Tibial artery (tissue), 4 donors: ENCODE data around the gene SMYD1.

ENCODE experiments used
- DNase-seq, 2 donors: peaks; one replicate each; pipeline ENCODE4 v3.0.0-alpha.2; 2019
- H3K27ac ChIP-seq, 2 donors: fragments of 200-600 bp; sonication (generic) in 1 of 2; 1 replicate in 1 of 2; 2 replicates in 1 of 2; pipeline ENCODE4 v1.5.1; 2018 to 2019; ENCODE audit warnings: mild to moderate bottlenecking in 1 of 2
- H3K27me3 ChIP-seq, 2 donors: fragments of 200-600 bp; sonication (generic) in 1 of 2; one replicate each; pipeline versions ENCODE4 v1.5.1 to v1.6.0; 2016 to 2019
- H3K36me3 ChIP-seq, 3 donors: fragments of 200-600 bp; sonication (generic) in 2 of 3; one replicate each; pipeline ENCODE4 v1.5.1; 2016 to 2019; ENCODE audit warnings: mild to moderate bottlenecking in 2 of 3
- H3K4me1 ChIP-seq, 4 donors: fragments of 200-600 bp; sonication (generic) in 2 of 4; 1 replicate in 3 of 4; 2 replicates in 1 of 4; pipeline ENCODE4 v1.5.1; 2016 to 2019
- H3K4me3 ChIP-seq, 2 donors: fragments of 200-600 bp; sonication (generic) in 1 of 2; 1 replicate in 1 of 2; 2 replicates in 1 of 2; pipeline ENCODE4 v1.5.1; 2018 to 2019; ENCODE audit warnings: mild to moderate bottlenecking in 2 of 2
- H3K9me3 ChIP-seq, 3 donors: fragments of 200-600 bp; sonication (generic) in 1 of 3; one replicate each; pipeline ENCODE4 v1.5.1; 2016 to 2019
- CTCF ChIP-seq, 2 experiments: fragments of 200-600 bp in 1 of 2; fragments of 450-650 bp in 1 of 2; IDR thresholded peaks; one replicate each; pipeline ENCODE4 v1.5.1; 2017 to 2019; ENCODE audit warnings: antibody characterized with exemption in 2 of 2, mild to moderate bottlenecking in 1 of 2, moderate library complexity in 1 of 2
- intact Hi-C: fragments of 100-400 bp; cut with DNase I; formaldehyde crosslinking; loops from one replicate; pipeline ENCODE4 v1.15.0; 2023; ENCODE audit warnings: low total_unique reads

Gene SMYD1

DNA sequence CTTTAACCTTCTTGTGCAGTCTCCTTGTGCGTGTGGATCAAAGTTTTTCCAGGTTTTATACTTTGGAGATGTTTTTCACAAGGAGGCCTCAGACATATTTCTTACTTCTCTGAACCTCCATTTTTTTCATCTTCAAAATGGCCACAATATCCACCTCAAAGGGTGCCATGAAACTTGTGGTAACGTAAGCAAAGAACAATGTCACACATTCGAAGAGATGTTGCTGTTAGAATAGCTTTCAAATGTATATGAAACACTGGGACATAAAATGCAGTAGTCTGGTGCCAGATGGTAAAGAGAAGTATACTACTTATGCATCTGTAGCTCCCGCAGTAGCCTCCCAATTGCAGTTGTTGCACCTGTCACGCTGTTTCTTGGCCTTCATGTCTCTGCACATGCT, 9.4 kb upstream of the SMYD1 start:
- H3K9me3 ChIP-seq: no peaks in the 10 kb centered on the region
- H3K27ac ChIP-seq: no peak overlapping the region
- no peaks in the 10 kb centered on the region for H3K36me3 ChIP-seq
- intact Hi-C loops: loop anchor here (5.0 kb wide), 1 partner anchor 41 kb away; the partner anchor contains the start of gene RNU2-63P
- H3K4me1 ChIP-seq: peaks cover 0 to 20% (median 15%) of the 10 kb centered on the region in 4 donors
- no peak for TF ChIP-seq CTCF (IDR thresholded peaks at IDR 0.05)
- H3K4me3 ChIP-seq: no peak overlapping the region
- no peak for DNase-seq
- no peaks in the 10 kb centered on the region for H3K27me3 ChIP-seq

DNA sequence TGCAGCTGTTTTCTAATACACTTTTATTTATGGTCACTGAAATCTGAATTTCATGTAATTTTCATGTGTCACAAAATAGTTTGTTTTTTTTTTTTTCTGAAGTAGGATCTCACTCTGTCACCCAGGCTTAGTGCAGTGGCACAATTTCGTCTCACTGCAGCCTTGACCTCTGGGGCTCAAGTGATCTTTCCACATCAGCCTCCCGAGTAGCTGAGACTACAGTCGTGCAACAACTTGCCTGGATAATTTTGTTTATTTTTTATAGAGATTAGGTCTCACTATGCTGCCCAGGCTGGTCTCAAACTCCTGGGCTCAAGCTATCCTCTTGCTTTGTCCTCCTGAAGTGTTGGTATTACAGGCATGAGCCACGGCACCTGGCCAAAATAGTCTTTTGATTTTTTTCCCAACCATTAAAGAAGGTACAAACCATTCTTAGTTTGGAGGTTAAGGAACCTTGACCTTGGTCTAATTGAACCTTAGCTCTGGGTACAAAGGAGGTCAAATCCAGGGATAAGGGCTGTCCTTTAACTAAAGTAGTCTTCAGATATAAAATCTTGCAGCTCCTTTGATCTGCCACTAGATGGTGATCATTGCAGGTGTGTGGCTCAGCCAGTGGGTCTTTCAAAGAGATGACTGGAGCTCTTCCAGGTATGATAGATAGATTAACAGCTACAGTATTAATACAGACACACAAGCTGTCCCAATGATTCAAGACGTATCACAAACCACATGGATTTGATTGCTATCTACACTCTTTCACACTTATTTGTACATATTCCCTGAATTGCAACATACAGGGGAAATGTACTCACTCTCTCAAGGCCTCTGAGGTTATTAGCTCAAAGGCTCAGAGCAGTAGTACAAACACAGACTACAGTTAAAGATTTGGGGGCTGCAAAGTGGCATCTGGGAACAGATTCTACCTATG, 7.4 kb upstream of the SMYD1 start:
- peaks cover 0 to 5% (median 2%) of the 10 kb centered on the region in 4 donors for H3K4me1 ChIP-seq
- H3K9me3 ChIP-seq: no peaks in the 10 kb centered on the region
- H3K4me3 ChIP-seq: no peak overlapping the region
- no peak overlapping the region for H3K27ac ChIP-seq
- intact Hi-C loops: loop anchor here (5.0 kb wide), 2 partner anchors 43 to 97 kb away; partner anchors contain the start of gene RNU2-63P
- no peaks in the 10 kb centered on the region for H3K36me3 ChIP-seq
- TF ChIP-seq CTCF (IDR thresholded peaks at IDR 0.05): peak; percentile 52 to 66
- no peaks in the 10 kb centered on the region for H3K27me3 ChIP-seq
- DNase-seq: no peak

- no peaks in the 10 kb centered on the region for H3K36me3 ChIP-seq
- peaks cover 0 to 5% (median 2%) of the 10 kb centered on the region in 4 donors for H3K4me1 ChIP-seq
- no peak overlapping the region for H3K4me3 ChIP-seq
- DNase-seq: no peak
- H3K9me3 ChIP-seq: no peaks in the 10 kb centered on the region
- H3K27ac ChIP-seq: no peak overlapping the region
- TF ChIP-seq CTCF (IDR thresholded peaks at IDR 0.05): no peak
- intact Hi-C loops: loop anchor here (5.0 kb wide), 1 partner anchor 96 kb away; no protein-coding TSS in a partner anchor
- H3K27me3 ChIP-seq: no peaks in the 10 kb centered on the region
Observed at GRCh38 chr2:88060907-88061275, 6.7 kb upstream of the SMYD1 start.

DNA sequence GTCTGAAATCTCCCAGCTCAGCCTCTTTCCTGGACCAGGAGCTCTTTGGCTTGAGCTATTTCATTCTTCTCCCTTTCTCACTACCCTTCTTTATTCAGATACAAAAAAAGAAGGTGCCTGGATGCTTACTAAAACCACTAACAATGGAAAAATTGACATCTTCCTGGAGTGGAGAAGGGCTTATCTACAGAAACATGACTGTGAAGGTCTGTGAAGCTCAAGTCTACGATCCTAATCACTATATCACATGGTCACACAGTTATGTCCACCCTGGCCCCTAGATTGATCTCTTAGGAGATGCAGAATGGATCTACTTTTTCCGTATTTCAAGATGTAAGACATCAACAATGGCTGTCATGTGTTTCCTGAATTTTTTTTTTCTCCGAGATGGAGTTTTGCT, 6.3 kb upstream of the SMYD1 start:
- H3K27ac ChIP-seq: no peak overlapping the region
- no peaks in the 10 kb centered on the region for H3K9me3 ChIP-seq
- H3K4me1 ChIP-seq: peaks cover 0 to under 1% (median 0%) of the 10 kb centered on the region in 4 donors
- intact Hi-C loops: loop anchor here (5.0 kb wide), 1 partner anchor 96 kb away; no protein-coding TSS in a partner anchor
- DNase-seq: no peak
- TF ChIP-seq CTCF (IDR thresholded peaks at IDR 0.05): no peak
- no peak overlapping the region for H3K4me3 ChIP-seq
- no peaks in the 10 kb centered on the region for H3K36me3 ChIP-seq
- no peaks in the 10 kb centered on the region for H3K27me3 ChIP-seq

- no peaks in the 10 kb centered on the region for H3K9me3 ChIP-seq
- intact Hi-C loops: no loop called here
- H3K27ac ChIP-seq: no peak overlapping the region
- H3K4me1 ChIP-seq: no peaks in the 10 kb centered on the region
- DNase-seq: no peak
- peaks cover 0 to 5% of the 10 kb centered on the region in 2 donors for H3K27me3 ChIP-seq
- H3K4me3 ChIP-seq: no peak overlapping the region
- H3K36me3 ChIP-seq: no peaks in the 10 kb centered on the region
- TF ChIP-seq CTCF (IDR thresholded peaks at IDR 0.05): no peak
Observed at GRCh38 chr2:88066543-88066942, 1.1 kb upstream of the SMYD1 start.
